Measurements from ENCODE around the gene RPS27. TPM values are rescaled to one million over a fixed set of nuclear protein-coding genes. Genes with fewer than 3 reads are reported as not detected.
A peak's percentile ranks its signal among the peaks of the same experiment; 100 is the strongest.

Gene RPS27
- over 10,000 TPM in 1 of 3 donors, 1,000 to 10,000 TPM in 2; 7,421 to 15,806 (median 9,939) TPM for polyA plus RNA-seq

GRCh38 chr1:153990468-153991150 lies at the start of gene RPS27:
Gene RPS27, plus strand, starts transcription at chr1:153990762. Its CDS starts 35 bp downstream, at chr1:153990797.
- peak within 1 kb of the TSS; percentile 95 to 99 (median 98) for H3K4me3 Mint-ChIP-seq
- H3K36me3 Mint-ChIP-seq = peaks cover 18 to 25% (median 24%) of the 10 kb centered on the region in 3 donors
- H3K27ac Mint-ChIP-seq = peak within 1 kb of the TSS; percentile 98 to 100 (median 99)
- peaks cover 40 to 58% of the 10 kb centered on the region in 2 donors for H3K4me1 Mint-ChIP-seq
- no peaks in the 10 kb centered on the region for H3K9me3 Mint-ChIP-seq
- H3K27me3 Mint-ChIP-seq (ENCODE audit: low read depth in 3 of 3) = peaks cover 9 to 21% (median 11%) of the 10 kb centered on the region in 3 donors
- DNase-seq = peak; percentile 91 to 95 (median 94)

GRCh38 chr1:153941826-153942725 lies 48.5 kb upstream of the RPS27 start:
- Mint-ChIP-seq H3K4me3 (peak overlapping the region in 1 of 5 donors; percentile 18), H3K4me1 (peaks cover 57 to 70% of the 10 kb centered on the region in 2 donors), H3K27ac (peak overlapping the region; percentile 12 to 99 (median 86)), H3K9me3 (no peaks in the 10 kb centered on the region), H3K27me3 (ENCODE audit: low read depth in 3 of 3) (peaks cover 11 to 18% (median 13%) of the 10 kb centered on the region in 3 donors), H3K36me3 (peaks cover 11 to 47% (median 17%) of the 10 kb centered on the region in 3 donors)
- DNase-seq = no peak

GRCh38 chr1:153942766-153943549 lies 47.6 kb upstream of the RPS27 start:
- H3K9me3 Mint-ChIP-seq = no peaks in the 10 kb centered on the region
- H3K27me3 Mint-ChIP-seq (ENCODE audit: low read depth in 3 of 3) = peaks cover 11 to 20% (median 13%) of the 10 kb centered on the region in 3 donors
- no peak for DNase-seq
- H3K27ac Mint-ChIP-seq = peak overlapping the region; percentile 84 to 100 (median 92)
- peak overlapping the region in 3 of 5 donors; percentile 13 to 54 (median 33) for H3K4me3 Mint-ChIP-seq
- peaks cover 9 to 38% (median 17%) of the 10 kb centered on the region in 3 donors for H3K36me3 Mint-ChIP-seq
- H3K4me1 Mint-ChIP-seq = peaks cover 55 to 62% of the 10 kb centered on the region in 2 donors

- peaks cover 53 to 55% of the 10 kb centered on the region in 2 donors for H3K4me1 Mint-ChIP-seq
- DNase-seq = peak in 2 of 3 donors; percentile 39 to 41
Measured at GRCh38 chr1:153944005-153944826, 46.3 kb upstream of the RPS27 start.

GRCh38 chr1:153944827-153945117 lies 45.8 kb upstream of the RPS27 start:
- no peak for DNase-seq
- Mint-ChIP-seq H3K4me1 (peaks cover 49% of the 10 kb centered on the region in 2 donors), H3K27me3 (ENCODE audit: low read depth in 3 of 3) (peaks cover 11 to 20% (median 13%) of the 10 kb centered on the region in 3 donors), H3K4me3 (peak overlapping the region; percentile 93 to 100 (median 98)), H3K36me3 (peaks cover 9 to 32% (median 19%) of the 10 kb centered on the region in 3 donors), H3K27ac (peak overlapping the region; percentile 96 to 100 (median 100)), H3K9me3 (no peaks in the 10 kb centered on the region)

More at GRCh38 chr1:153944005-153944826, 46.3 kb upstream of the RPS27 start:
- Mint-ChIP-seq H3K9me3 (no peaks in the 10 kb centered on the region), H3K4me3 (peak overlapping the region; percentile 93 to 100 (median 98)), H3K36me3 (peaks cover 9 to 36% (median 20%) of the 10 kb centered on the region in 3 donors), H3K27me3 (ENCODE audit: low read depth in 3 of 3) (peaks cover 11 to 20% (median 13%) of the 10 kb centered on the region in 3 donors), H3K27ac (peak overlapping the region; percentile 96 to 100 (median 100))

GRCh38 chr1:153945131-153945794 lies 45.3 kb upstream of the RPS27 start:
- H3K4me3 Mint-ChIP-seq = peak overlapping the region; percentile 93 to 100 (median 98)
- H3K27ac Mint-ChIP-seq = peak overlapping the region; percentile 96 to 100 (median 100)
- H3K9me3 Mint-ChIP-seq = no peaks in the 10 kb centered on the region
- H3K36me3 Mint-ChIP-seq = peaks cover 9 to 31% (median 19%) of the 10 kb centered on the region in 3 donors
- peaks cover 44 to 48% of the 10 kb centered on the region in 2 donors for H3K4me1 Mint-ChIP-seq
- peak; percentile 91 to 92 (median 92) for DNase-seq
- peaks cover 11 to 20% (median 13%) of the 10 kb centered on the region in 3 donors for H3K27me3 Mint-ChIP-seq (ENCODE audit: low read depth in 3 of 3)

GRCh38 chr1:153945795-153946621 lies 44.6 kb upstream of the RPS27 start:
- H3K27ac Mint-ChIP-seq = peak overlapping the region; percentile 96 to 100 (median 100)
- DNase-seq = peak; percentile 88 to 90 (median 90)
- H3K4me1 Mint-ChIP-seq = peaks cover 45 to 47% of the 10 kb centered on the region in 2 donors
- H3K27me3 Mint-ChIP-seq (ENCODE audit: low read depth in 3 of 3) = peaks cover 11 to 22% (median 13%) of the 10 kb centered on the region in 3 donors
- peak overlapping the region; percentile 93 to 100 (median 98) for H3K4me3 Mint-ChIP-seq
- H3K36me3 Mint-ChIP-seq = peaks cover 12 to 34% (median 22%) of the 10 kb centered on the region in 3 donors
- no peaks in the 10 kb centered on the region for H3K9me3 Mint-ChIP-seq

GRCh38 chr1:153946622-153947241 lies 43.8 kb upstream of the RPS27 start, which contains the start of gene DENND4B:
Gene DENND4B, minus strand, starts transcription at chr1:153946718. Its CDS starts 2,344 bp downstream, at chr1:153944374.
- peaks cover 11 to 23% (median 13%) of the 10 kb centered on the region in 3 donors for H3K27me3 Mint-ChIP-seq (ENCODE audit: low read depth in 3 of 3)
- no peaks in the 10 kb centered on the region for H3K9me3 Mint-ChIP-seq
- H3K4me1 Mint-ChIP-seq = peaks cover 43 to 47% of the 10 kb centered on the region in 2 donors
- peak within 1 kb of the TSS; percentile 96 to 100 (median 100) for H3K27ac Mint-ChIP-seq
- H3K36me3 Mint-ChIP-seq = peaks cover 14 to 31% (median 23%) of the 10 kb centered on the region in 3 donors
- H3K4me3 Mint-ChIP-seq = peak within 1 kb of the TSS; percentile 93 to 100 (median 98)
- peak; percentile 79 to 82 (median 81) for DNase-seq

- Mint-ChIP-seq H3K4me1 (peaks cover 29 to 30% of the 10 kb centered on the region in 2 donors), H3K9me3 (no peaks in the 10 kb centered on the region), H3K27me3 (ENCODE audit: low read depth in 3 of 3) (peaks cover 0 to 6% (median 3%) of the 10 kb centered on the region in 3 donors), H3K27ac (peak overlapping the region in 1 of 6 donors; percentile 5), H3K4me3 (no peak overlapping the region), H3K36me3 (peaks cover 10 to 36% (median 21%) of the 10 kb centered on the region in 3 donors)
- no peak for DNase-seq
Measured at GRCh38 chr1:153951183-153951582, 39.4 kb upstream of the RPS27 start.

- H3K4me1 Mint-ChIP-seq = peaks cover 33 to 34% of the 10 kb centered on the region in 2 donors
- H3K36me3 Mint-ChIP-seq = peaks cover 10 to 36% (median 21%) of the 10 kb centered on the region in 3 donors
- no peaks in the 10 kb centered on the region for H3K9me3 Mint-ChIP-seq
- no peak for DNase-seq
- no peak overlapping the region for H3K27ac Mint-ChIP-seq
- H3K4me3 Mint-ChIP-seq = no peak overlapping the region
- peaks cover 0 to 5% (median 3%) of the 10 kb centered on the region in 3 donors for H3K27me3 Mint-ChIP-seq (ENCODE audit: low read depth in 3 of 3)
Measured at GRCh38 chr1:153951801-153952200, 38.8 kb upstream of the RPS27 start.

All from immature natural killer cell (primary cell).